Measurements from ENCODE around the gene DHRS4. TPM values are rescaled to one million over a fixed set of nuclear protein-coding genes. Genes with fewer than 3 reads are reported as not detected.
A peak's percentile ranks its signal among the peaks of the same experiment; 100 is the strongest.
"Not testable (repeated sequence)": the region's sequence is repeated elsewhere in the genome, so short reads cannot be mapped to it uniquely, and the experiment has no call there.

DHRS4 gene
- total RNA-seq, 2 donors from 2014 or later = 21.6 to 24.4 TPM

- not testable (repeated sequence) for H3K27ac Mint-ChIP-seq; H3K4me1 Mint-ChIP-seq (ENCODE audit: low read depth); ATAC-seq (replicated peaks in 1 of 2); H3K9me3 Mint-ChIP-seq; H3K27me3 Mint-ChIP-seq (ENCODE audit: low read depth); DNase-seq; H3K4me3 Mint-ChIP-seq
- peaks cover 4 to 13% of the 10 kb centered on the region in 2 donors for H3K36me3 Mint-ChIP-seq (ENCODE audit: insufficient read depth in 2 of 2)
Measured at GRCh38 chr14:23974041-23974440, 20.5 kb downstream of the DHRS4 start.

DNA sequence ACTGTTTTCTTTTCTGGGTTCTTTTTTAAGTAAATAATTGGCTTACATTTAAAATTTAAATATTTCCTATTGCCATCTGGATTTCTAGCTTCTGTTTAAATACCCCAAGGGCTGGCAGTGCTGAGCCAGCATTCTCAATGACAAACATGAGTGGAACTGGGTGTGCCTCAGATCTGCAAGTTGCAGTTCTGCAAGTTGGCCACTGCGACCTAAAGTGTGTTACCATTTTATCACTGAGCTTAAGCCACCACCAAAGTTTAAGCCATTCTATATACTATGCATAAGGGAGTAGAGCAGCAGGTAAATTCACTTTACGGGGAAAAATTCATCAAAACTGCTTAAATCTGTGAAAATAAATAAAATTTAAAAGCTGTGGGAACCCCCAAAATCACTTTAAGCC, 23.6 kb downstream of the DHRS4 start:
- H3K36me3 Mint-ChIP-seq (ENCODE audit: insufficient read depth in 2 of 2) = peaks cover 4 to 13% of the 10 kb centered on the region in 2 donors
- H3K4me3 Mint-ChIP-seq; H3K4me1 Mint-ChIP-seq (ENCODE audit: low read depth); H3K27me3 Mint-ChIP-seq (ENCODE audit: low read depth); DNase-seq; H3K27ac Mint-ChIP-seq; H3K9me3 Mint-ChIP-seq: not testable (repeated sequence)
- ATAC-seq (replicated peaks in 1 of 2) = peak in 1 of 2 donors; percentile 32

DNA sequence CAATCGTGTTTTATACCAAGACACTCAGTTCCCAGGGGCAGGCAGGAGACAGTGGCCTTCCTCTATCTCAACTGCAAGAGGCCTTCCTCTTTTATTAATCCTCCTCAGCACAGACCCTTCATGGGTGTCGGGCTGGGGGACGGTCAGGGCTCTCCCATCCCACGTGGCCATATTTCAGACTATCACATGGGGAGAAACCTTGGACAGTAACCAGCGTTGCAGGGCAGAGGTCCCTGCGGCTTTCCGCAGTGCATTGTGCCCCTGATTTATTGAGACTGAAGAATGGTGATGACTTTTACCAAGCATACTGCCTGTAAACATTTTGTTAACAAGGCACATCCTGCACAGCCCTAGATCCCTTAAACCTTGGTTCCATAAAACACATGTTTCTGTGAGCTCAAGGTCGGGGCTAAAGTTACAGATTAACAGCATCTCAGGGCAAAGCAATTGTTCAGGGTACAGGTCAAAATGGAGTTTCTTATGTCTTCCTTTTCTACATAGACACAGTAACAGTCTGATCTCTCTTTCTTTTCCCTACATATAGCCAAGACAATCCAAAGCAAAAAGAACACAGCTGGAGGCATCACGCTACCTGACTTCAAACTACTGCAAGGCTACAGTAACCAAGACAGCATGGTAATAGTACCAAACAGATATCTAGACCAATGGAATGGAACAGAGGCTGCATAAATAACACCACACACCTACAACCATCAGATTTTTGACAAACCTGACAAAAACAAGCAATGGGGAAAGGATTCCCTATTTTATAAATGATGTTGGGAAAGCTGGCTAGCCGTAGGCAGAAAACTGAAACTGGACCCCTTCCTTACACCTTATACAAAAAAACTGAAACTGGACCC, 28.6 kb downstream of the DHRS4 start:
- not testable (repeated sequence) for DNase-seq; H3K36me3 Mint-ChIP-seq (ENCODE audit: insufficient read depth in 2 of 2); H3K4me3 Mint-ChIP-seq; H3K27me3 Mint-ChIP-seq (ENCODE audit: low read depth); H3K9me3 Mint-ChIP-seq; H3K27ac Mint-ChIP-seq; ATAC-seq (replicated peaks in 1 of 2)
- H3K4me1 Mint-ChIP-seq (ENCODE audit: low read depth) = peaks cover 10% of the 10 kb centered on the region

GRCh38 chr14:23984891-23985602, 31.5 kb downstream of the DHRS4 start:
- peaks cover 0 to 9% of the 10 kb centered on the region in 2 donors for H3K36me3 Mint-ChIP-seq (ENCODE audit: insufficient read depth in 2 of 2)
- peaks cover 36% of the 10 kb centered on the region for H3K4me1 Mint-ChIP-seq (ENCODE audit: low read depth)
- no peaks in the 10 kb centered on the region for H3K9me3 Mint-ChIP-seq
- H3K27ac Mint-ChIP-seq = no peak overlapping the region
- H3K4me3 Mint-ChIP-seq = no peak overlapping the region
- ATAC-seq (replicated peaks in 1 of 2) (no peak), DNase-seq (no peak)
- H3K27me3 Mint-ChIP-seq (ENCODE audit: low read depth) = no peaks in the 10 kb centered on the region

- not testable (repeated sequence) for H3K36me3 Mint-ChIP-seq (ENCODE audit: insufficient read depth in 2 of 2); H3K27me3 Mint-ChIP-seq (ENCODE audit: low read depth); DNase-seq; H3K9me3 Mint-ChIP-seq
- ATAC-seq (replicated peaks in 1 of 2) = peak; percentile 11
- peak overlapping the region; percentile 85 to 96 for H3K4me3 Mint-ChIP-seq
- H3K27ac Mint-ChIP-seq = peak overlapping the region; percentile 54
- H3K4me1 Mint-ChIP-seq (ENCODE audit: low read depth) = peaks cover 37% of the 10 kb centered on the region
Measured at GRCh38 chr14:23988223-23988606, 34.6 kb downstream of the DHRS4 start.

DNA sequence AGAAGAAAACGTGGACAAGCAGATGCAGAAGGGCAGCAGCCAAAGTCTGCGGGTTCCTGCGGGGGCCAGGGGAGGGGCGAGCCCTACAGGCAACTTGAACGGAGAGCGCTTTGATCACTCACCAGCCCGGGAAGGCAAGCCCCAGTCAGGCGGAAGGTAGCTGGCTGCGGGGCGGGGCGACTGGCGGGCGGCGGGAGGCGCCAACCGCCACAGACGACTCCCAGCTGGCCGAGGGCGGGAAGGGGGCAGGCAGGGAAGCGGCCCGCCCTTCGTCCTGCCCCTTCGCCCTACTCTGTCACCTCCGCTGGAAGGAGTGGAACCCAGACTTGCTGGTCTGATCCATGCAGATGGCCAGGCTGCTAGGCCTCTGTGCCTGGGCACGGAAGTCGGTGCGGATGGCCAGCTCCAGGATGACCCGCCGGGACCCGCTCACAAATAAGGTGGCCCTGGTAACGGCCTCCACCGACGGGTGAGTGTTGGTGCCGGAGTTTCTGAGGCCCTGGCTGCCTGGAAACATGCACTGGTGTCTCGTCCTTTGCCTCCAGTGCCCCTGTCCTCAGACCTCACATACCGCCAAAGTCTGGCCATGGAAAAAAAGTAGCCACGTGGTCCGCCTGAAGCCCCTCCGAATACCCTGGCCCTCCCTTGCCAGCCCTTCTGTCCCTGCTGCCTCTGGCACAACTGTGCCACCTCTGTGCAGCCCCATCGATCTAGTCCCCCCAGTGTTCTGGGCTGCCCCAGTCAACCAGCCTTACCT, 35.2 kb downstream of the DHRS4 start, which contains the start of gene DHRS4L2:
Gene DHRS4L2 (plus strand): TSS at position 323 of the 757 bp plus-strand sequence. CDS start 19 bp downstream, at position 342.
- H3K36me3 Mint-ChIP-seq (ENCODE audit: insufficient read depth in 2 of 2); H3K27me3 Mint-ChIP-seq (ENCODE audit: low read depth); H3K9me3 Mint-ChIP-seq: not testable (repeated sequence)
- Mint-ChIP-seq H3K4me1 (ENCODE audit: low read depth) (peaks cover 37% of the 10 kb centered on the region), H3K4me3 (peak within 1 kb of the TSS; percentile 85 to 96), H3K27ac (peak within 1 kb of the TSS; percentile 94)
- DNase-seq (peak; percentile 85 to 87), ATAC-seq (replicated peaks in 1 of 2) (peak; percentile 94 to 96)

GRCh38 chr14:23989734-23990445, 36.3 kb downstream of the DHRS4 start:
- Mint-ChIP-seq H3K4me1 (ENCODE audit: low read depth) (peaks cover 37% of the 10 kb centered on the region), H3K27ac (peak overlapping the region; percentile 94), H3K4me3 (peak overlapping the region; percentile 85 to 96)
- peak; percentile 18 to 27 for DNase-seq
- not testable (repeated sequence) for H3K27me3 Mint-ChIP-seq (ENCODE audit: low read depth); H3K9me3 Mint-ChIP-seq; H3K36me3 Mint-ChIP-seq (ENCODE audit: insufficient read depth in 2 of 2)
- peak; percentile 21 to 70 for ATAC-seq (replicated peaks in 1 of 2)

GRCh38 chr14:23990961-23991360, 37.4 kb downstream of the DHRS4 start:
- not testable (repeated sequence) for ATAC-seq (replicated peaks in 1 of 2); H3K36me3 Mint-ChIP-seq (ENCODE audit: insufficient read depth in 2 of 2); DNase-seq; H3K9me3 Mint-ChIP-seq; H3K4me3 Mint-ChIP-seq; H3K27ac Mint-ChIP-seq; H3K27me3 Mint-ChIP-seq (ENCODE audit: low read depth)
- peaks cover 36% of the 10 kb centered on the region for H3K4me1 Mint-ChIP-seq (ENCODE audit: low read depth)

GRCh38 chr14:23993042-23993441, 39.5 kb downstream of the DHRS4 start:
- H3K4me3 Mint-ChIP-seq; H3K27me3 Mint-ChIP-seq (ENCODE audit: low read depth); H3K36me3 Mint-ChIP-seq (ENCODE audit: insufficient read depth in 2 of 2); H3K9me3 Mint-ChIP-seq; ATAC-seq (replicated peaks in 1 of 2); H3K27ac Mint-ChIP-seq; DNase-seq: not testable (repeated sequence)
- peaks cover 18% of the 10 kb centered on the region for H3K4me1 Mint-ChIP-seq (ENCODE audit: low read depth)

DNA sequence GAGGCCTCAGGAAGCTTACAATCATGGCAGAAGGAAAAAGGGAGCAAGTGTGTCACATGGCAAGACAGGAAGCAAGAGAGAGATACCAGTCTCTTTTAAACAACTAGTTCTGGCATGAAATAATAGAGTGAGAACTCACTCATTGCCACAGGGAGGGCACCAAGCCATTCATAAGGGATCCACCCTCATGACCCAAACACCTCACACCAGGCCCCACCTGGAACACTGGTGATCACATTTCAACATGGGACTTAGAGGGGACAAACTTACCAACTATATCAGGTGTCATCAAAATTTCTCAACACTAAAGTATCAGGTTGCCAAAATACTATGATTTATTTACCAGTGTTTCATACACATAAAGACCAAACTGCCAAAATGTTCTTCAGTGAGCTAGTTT, 42.4 kb downstream of the DHRS4 start:
- H3K27ac Mint-ChIP-seq; H3K27me3 Mint-ChIP-seq (ENCODE audit: low read depth); H3K36me3 Mint-ChIP-seq (ENCODE audit: insufficient read depth in 2 of 2); H3K9me3 Mint-ChIP-seq; ATAC-seq (replicated peaks in 1 of 2); DNase-seq; H3K4me1 Mint-ChIP-seq (ENCODE audit: low read depth); H3K4me3 Mint-ChIP-seq: not testable (repeated sequence)

- DNase-seq; H3K27me3 Mint-ChIP-seq (ENCODE audit: low read depth); ATAC-seq (replicated peaks in 1 of 2); H3K9me3 Mint-ChIP-seq; H3K36me3 Mint-ChIP-seq (ENCODE audit: insufficient read depth in 2 of 2); H3K27ac Mint-ChIP-seq; H3K4me3 Mint-ChIP-seq; H3K4me1 Mint-ChIP-seq (ENCODE audit: low read depth): not testable (repeated sequence)
Measured at GRCh38 chr14:23996825-23997224, 43.3 kb downstream of the DHRS4 start.

DNA sequence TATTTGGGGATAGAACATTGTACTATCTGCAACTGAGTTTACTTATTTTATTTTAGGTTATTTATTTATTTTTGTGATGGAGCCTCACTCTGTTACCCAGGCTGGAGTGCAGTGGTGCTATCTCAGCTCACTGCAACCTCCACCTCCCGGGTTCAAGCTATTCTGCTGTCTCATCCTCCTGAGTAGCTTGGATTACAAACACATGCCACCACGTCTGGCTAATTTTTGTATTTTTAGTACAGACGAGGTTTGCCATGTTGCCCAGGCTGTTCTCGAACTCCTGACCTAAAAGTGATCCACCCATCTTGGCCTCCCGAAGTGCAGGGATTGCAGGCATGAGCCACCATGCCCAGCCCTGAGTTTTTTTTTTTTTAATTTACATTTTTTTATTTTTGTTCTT, 46.1 kb downstream of the DHRS4 start:
- H3K4me3 Mint-ChIP-seq; H3K9me3 Mint-ChIP-seq; H3K27ac Mint-ChIP-seq; H3K4me1 Mint-ChIP-seq (ENCODE audit: low read depth); H3K36me3 Mint-ChIP-seq (ENCODE audit: insufficient read depth in 2 of 2); ATAC-seq (replicated peaks in 1 of 2); H3K27me3 Mint-ChIP-seq (ENCODE audit: low read depth); DNase-seq: not testable (repeated sequence)

All from activated T-cell treated with anti-CD3 and anti-CD28 coated beads, Interleukin-2, amount 50 U/mL, for 72 hours (primary cell).